C4-2B (cell line): ENCODE results near the gene KLF15.

Source experiments
- H3K27ac ChIP-seq: fragments of 450-650 bp; 2 replicates; pipeline ENCODE4 v1.5.1; 2017
- ZFX ChIP-seq: fragments of 450-650 bp; IDR thresholded peaks from 2 replicates; pipeline ENCODE4 v1.6.1; 2017
- TF ChIP-seq, protein P1 (sequence below): fragments of 450-650 bp; conservative IDR thresholded peaks from 2 replicates; pipeline ENCODE4 v1.5.1; 2017; ENCODE audit warnings: mild to moderate bottlenecking

The KLF15 gene

GRCh38 chr3:126357295-126358037, at the start of gene KLF15:
KLF15 (minus strand) TSS chr3:126357408; CDS start chr3:126352922, 4,486 bp downstream.
- H3K27ac ChIP-seq, result peak within 1 kb of the TSS; percentile 92
- TF ChIP-seq ZFX, result no peak
- TF ChIP-seq, protein P1, sequence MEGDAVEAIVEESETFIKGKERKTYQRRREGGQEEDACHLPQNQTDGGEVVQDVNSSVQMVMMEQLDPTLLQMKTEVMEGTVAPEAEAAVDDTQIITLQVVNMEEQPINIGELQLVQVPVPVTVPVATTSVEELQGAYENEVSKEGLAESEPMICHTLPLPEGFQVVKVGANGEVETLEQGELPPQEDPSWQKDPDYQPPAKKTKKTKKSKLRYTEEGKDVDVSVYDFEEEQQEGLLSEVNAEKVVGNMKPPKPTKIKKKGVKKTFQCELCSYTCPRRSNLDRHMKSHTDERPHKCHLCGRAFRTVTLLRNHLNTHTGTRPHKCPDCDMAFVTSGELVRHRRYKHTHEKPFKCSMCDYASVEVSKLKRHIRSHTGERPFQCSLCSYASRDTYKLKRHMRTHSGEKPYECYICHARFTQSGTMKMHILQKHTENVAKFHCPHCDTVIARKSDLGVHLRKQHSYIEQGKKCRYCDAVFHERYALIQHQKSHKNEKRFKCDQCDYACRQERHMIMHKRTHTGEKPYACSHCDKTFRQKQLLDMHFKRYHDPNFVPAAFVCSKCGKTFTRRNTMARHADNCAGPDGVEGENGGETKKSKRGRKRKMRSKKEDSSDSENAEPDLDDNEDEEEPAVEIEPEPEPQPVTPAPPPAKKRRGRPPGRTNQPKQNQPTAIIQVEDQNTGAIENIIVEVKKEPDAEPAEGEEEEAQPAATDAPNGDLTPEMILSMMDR, result no peak

DNA sequence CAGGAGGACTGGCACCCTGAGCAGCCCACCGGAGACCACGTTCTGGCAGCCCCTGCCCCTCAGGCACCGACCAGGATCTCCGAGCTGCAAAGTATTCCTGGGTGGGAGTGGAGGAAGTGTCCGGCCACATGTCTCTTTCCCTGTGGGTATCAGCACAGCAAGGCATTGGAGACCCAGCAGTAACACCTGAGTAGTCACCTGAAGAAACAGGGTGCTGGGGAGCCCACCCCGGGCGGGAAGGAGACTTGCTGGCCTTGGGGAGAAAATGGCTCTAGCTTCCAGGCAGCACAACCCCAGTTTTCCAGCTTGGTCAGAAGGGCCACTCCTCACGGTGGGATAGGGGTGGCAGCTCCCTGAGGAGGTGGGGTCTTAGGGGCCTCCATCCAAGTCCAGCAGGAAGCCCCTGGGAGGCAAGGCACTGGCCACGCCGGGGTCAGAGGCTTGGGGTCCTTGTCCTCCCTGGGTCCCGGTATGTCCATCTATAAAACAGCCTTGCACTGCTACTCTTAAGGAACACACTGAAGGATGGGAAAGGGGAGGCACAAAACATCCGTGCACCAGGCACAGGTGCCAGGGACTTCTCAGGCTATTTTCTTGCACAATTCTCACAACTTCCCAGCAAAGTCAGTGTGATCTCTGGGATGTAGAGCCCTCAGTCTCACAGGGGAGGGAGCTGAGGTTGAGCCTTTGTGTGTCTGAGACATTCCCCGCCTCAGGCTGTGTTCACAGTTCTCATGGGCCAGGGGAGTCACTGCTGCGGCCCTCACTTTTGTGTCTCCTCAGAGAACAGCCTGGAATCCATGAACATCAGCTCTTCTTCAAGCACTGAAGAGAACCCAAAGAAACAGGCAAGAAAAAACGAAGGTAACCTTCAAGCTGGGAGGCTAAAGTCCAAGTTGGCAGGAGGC, 49.4 kb upstream of the KLF15 start:
- TF ChIP-seq ZFX, result no peak
- TF ChIP-seq, protein P1, result no peak
- no peak overlapping the region for H3K27ac ChIP-seq

- no peak overlapping the region for H3K27ac ChIP-seq
- no peak for TF ChIP-seq ZFX
- TF ChIP-seq, protein P1, result no peak
These were observed 45.6 kb upstream of the KLF15 start for GRCh38 chr3:126402666-126403302.

DNA sequence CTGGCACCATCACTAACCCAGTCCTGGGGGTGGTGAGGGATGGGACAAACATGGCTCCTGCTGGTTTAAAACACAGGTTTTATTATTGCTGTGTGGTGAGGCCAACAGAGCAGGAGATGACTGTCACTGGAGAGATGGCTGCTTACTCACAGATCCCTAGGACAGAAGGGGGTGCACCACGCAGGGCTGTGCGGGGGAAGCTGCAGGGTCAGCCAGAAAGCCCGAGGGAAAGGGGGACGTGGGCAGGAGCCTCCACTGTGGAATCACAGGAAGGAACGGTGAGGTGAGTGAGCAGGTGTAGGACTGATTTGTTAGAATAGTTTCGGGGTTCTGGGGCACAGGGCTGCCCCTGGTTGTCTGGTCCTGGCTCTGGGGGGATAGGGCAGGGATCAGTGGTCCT, 45.0 kb upstream of the KLF15 start:
- no peak for TF ChIP-seq ZFX
- TF ChIP-seq, protein P1, result no peak
- H3K27ac ChIP-seq, result no peak overlapping the region

- no peak for TF ChIP-seq ZFX
- TF ChIP-seq, protein P1, result no peak
- no peak overlapping the region for H3K27ac ChIP-seq
These were observed 44.5 kb upstream of the KLF15 start for GRCh38 chr3:126401611-126402160.

GRCh38 chr3:126399756-126400155, 42.5 kb upstream of the KLF15 start:
- peak overlapping the region; percentile 29; the same call in 1 of the 2 replicates for H3K27ac ChIP-seq
- TF ChIP-seq, protein P1, result no peak
- TF ChIP-seq ZFX, result no peak
